OCI-LY3 (cell line): ENCODE results near the gene NLRP13.

ENCODE experiments used
- H2AFZ ChIP-seq: fragments of 200-600, 300-600 bp; shearing (Covaris generic); 2 replicates; pipeline ENCODE4 v1.6.0; 2014; ENCODE audit warnings: antibody characterized with exemption, low read depth, low read length
- H3K27ac ChIP-seq: fragments of 200-600, 300-600 bp; sonication (generic); 2 replicates; pipeline ENCODE4 v1.5.1; 2014; ENCODE audit warnings: mild to moderate bottlenecking, low read length, moderate library complexity, mixed read lengths
- H3K27me3 ChIP-seq: fragments of 200-600, 300-600 bp; sonication (generic); 2 replicates; pipeline ENCODE4 v1.6.1; 2014; ENCODE audit warnings: low read depth, low read length, mixed read lengths
- H3K36me3 ChIP-seq: fragments of 200-600, 300-600 bp; sonication (generic); replicated peaks from 2 replicates; pipeline ENCODE3; 2014; ENCODE audit warnings: low read depth, low read length, mixed read lengths
- H3K4me1 ChIP-seq: fragments of 300-600, 200-600 bp; sonication (generic); 2 replicates; pipeline ENCODE4 v1.6.1; 2014; ENCODE audit warnings: low read length, mixed read lengths
- H3K4me2 ChIP-seq: fragments of 200-600, 300-600 bp; sonication (generic); 2 replicates; pipeline ENCODE4 v1.6.1; 2014; ENCODE audit warnings: low read length, mixed read lengths
- H3K4me3 ChIP-seq: fragments of 300-600, 200-600 bp; sonication (generic); 2 replicates; pipeline ENCODE4 v1.5.1; 2014; ENCODE audit warnings: antibody characterized with exemption, mild to moderate bottlenecking, low read length, moderate library complexity
- H3K79me2 ChIP-seq: fragments of 300-600, 200-600 bp; shearing (Covaris generic); 2 replicates; pipeline ENCODE4 v1.6.1; 2014; ENCODE audit warnings: mild to moderate bottlenecking, low read length, mixed read lengths
- H3K9ac ChIP-seq: fragments of 300-600, 200-600 bp; shearing (Covaris generic); 2 replicates; pipeline ENCODE4 v1.6.0; 2014; ENCODE audit warnings: mild to moderate bottlenecking, low read length, moderate library complexity
- H3K9me3 ChIP-seq: fragments of 200-600, 300-600 bp; shearing (Covaris generic); 2 replicates; pipeline ENCODE4 v1.6.1; 2014; ENCODE audit warnings: low read length, mixed read lengths; ENCODE audit not compliant: insufficient read depth
- H4K20me1 ChIP-seq: fragments of 200-600, 300-600 bp; sonication (generic); 2 replicates; pipeline ENCODE4 v1.6.1; 2016; ENCODE audit warnings: low read length, mixed read lengths; ENCODE audit not compliant: insufficient read depth
- CTCF ChIP-seq: fragments of 200-600, 300-600 bp; sonication (generic); IDR thresholded peaks from 2 replicates; pipeline ENCODE4 v1.5.1; 2014; ENCODE audit warnings: antibody characterized with exemption, low read length, low read depth
- EZH2phosphoT487 ChIP-seq: fragments of 200-600 bp; shearing (Covaris generic); IDR thresholded peaks from 2 replicates; pipeline ENCODE4 v1.6.1; 2018; ENCODE audit warnings: antibody characterized with exemption, mixed run types, low read depth

NLRP13 gene

GRCh38 chr19:55882626-55883025 lies 49.5 kb downstream of the NLRP13 start:
- Histone ChIP-seq H3K36me3 (no peaks in the 10 kb centered on the region), H4K20me1 (no peaks in the 10 kb centered on the region), H2AFZ (no peak overlapping the region), H3K4me3 (no peak overlapping the region), H3K79me2 (no peaks in the 10 kb centered on the region), H3K27ac (no peak overlapping the region), H3K4me1 (no peaks in the 10 kb centered on the region), H3K27me3 (no peaks in the 10 kb centered on the region), H3K4me2 (no peak overlapping the region), H3K9ac (no peak overlapping the region), H3K9me3 (no peaks in the 10 kb centered on the region)
- TF ChIP-seq EZH2phosphoT487 (no peak), CTCF (no peak)

GRCh38 chr19:55877211-55877610 lies 54.9 kb downstream of the NLRP13 start:
- Histone ChIP-seq H3K4me1 (no peaks in the 10 kb centered on the region), H2AFZ (no peak overlapping the region), H3K9ac (no peak overlapping the region), H4K20me1 (no peaks in the 10 kb centered on the region), H3K27ac (no peak overlapping the region), H3K79me2 (no peaks in the 10 kb centered on the region), H3K9me3 (no peaks in the 10 kb centered on the region), H3K4me3 (no peak overlapping the region), H3K4me2 (no peak overlapping the region), H3K27me3 (no peaks in the 10 kb centered on the region), H3K36me3 (no peaks in the 10 kb centered on the region)
- TF ChIP-seq CTCF, result no peak
- TF ChIP-seq EZH2phosphoT487, result no peak

DNA sequence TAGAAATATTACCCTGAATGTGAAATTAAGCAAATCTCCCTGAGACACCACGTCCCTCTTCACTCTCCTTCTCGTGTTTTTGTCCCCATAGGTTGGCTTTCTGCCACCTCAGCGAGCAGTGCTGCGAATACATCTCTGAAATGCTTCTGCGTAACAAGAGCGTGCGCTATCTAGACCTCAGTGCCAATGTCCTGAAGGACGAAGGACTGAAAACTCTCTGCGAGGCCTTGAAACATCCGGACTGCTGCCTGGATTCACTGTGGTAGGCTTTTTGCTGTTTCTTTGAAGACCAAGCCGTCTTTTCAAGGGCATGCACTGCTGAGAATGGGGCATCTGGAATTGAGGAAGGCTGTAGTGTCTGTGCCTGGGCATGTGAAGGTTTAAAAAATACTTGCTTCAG lies 61.4 kb downstream of the NLRP13 start:
- Histone ChIP-seq H3K9me3 (no peaks in the 10 kb centered on the region), H3K4me2 (no peak overlapping the region), H3K27ac (no peak overlapping the region), H4K20me1 (no peaks in the 10 kb centered on the region), H3K36me3 (no peaks in the 10 kb centered on the region), H3K27me3 (no peaks in the 10 kb centered on the region), H2AFZ (no peak overlapping the region), H3K4me3 (no peak overlapping the region), H3K4me1 (no peaks in the 10 kb centered on the region), H3K79me2 (no peaks in the 10 kb centered on the region), H3K9ac (no peak overlapping the region)
- TF ChIP-seq CTCF (no peak), EZH2phosphoT487 (no peak)

- H3K4me2 ChIP-seq, result no peak overlapping the region
- no peak overlapping the region for H2AFZ ChIP-seq
- H3K9me3 ChIP-seq, result no peaks in the 10 kb centered on the region
Observed at GRCh38 chr19:55867101-55867500, 65.0 kb downstream of the NLRP13 start.

More at GRCh38 chr19:55867101-55867500, 65.0 kb downstream of the NLRP13 start:
- TF ChIP-seq CTCF (no peak), EZH2phosphoT487 (no peak)
- Histone ChIP-seq H3K36me3 (no peaks in the 10 kb centered on the region), H3K79me2 (no peaks in the 10 kb centered on the region), H3K9ac (no peak overlapping the region), H3K4me1 (no peaks in the 10 kb centered on the region), H3K27ac (no peak overlapping the region), H4K20me1 (no peaks in the 10 kb centered on the region), H3K27me3 (no peaks in the 10 kb centered on the region), H3K4me3 (no peak overlapping the region)
